Fibroblast of the aortic adventitia (primary cell): Measurements from ENCODE around the gene GIMAP1. TPM values are rescaled to one million over a fixed set of nuclear protein-coding genes. Genes with fewer than 3 reads are reported as not detected.

Source experiments
- DNase-seq: peaks from one replicate; pipeline ENCODE4 v3.0.0-alpha.2; 2010; ENCODE audit warnings: low read depth
- H3K4me3 ChIP-seq: 2 replicates; pipeline ENCODE4 v1.5.1; 2011; ENCODE audit warnings: low read depth, mild to moderate bottlenecking, control low read depth, low read length, moderate library complexity
- CTCF ChIP-seq: IDR thresholded peaks from 2 replicates; pipeline ENCODE4 v1.5.1; 2011; ENCODE audit warnings: mild to moderate bottlenecking, low read length, control low read depth, inconsistent platforms; ENCODE audit not compliant: insufficient read depth
- total RNA-seq: library from RNA; depleted of rRNA; stranded (reverse); fragments of >200 nt; gene quantifications from 2 replicates; pipeline ENCODE4 v1.2.3, GENCODE V29; 2012; ENCODE audit warnings: low replicate concordance

The GIMAP1 gene
- total RNA-seq, 1 donor: not detected

- TF ChIP-seq CTCF: no peak
- H3K4me3 ChIP-seq: no peak overlapping the region
- no peak for DNase-seq
Measured at GRCh38 chr7:150715738-150716137, 675 bp upstream of the GIMAP1 start.

DNA sequence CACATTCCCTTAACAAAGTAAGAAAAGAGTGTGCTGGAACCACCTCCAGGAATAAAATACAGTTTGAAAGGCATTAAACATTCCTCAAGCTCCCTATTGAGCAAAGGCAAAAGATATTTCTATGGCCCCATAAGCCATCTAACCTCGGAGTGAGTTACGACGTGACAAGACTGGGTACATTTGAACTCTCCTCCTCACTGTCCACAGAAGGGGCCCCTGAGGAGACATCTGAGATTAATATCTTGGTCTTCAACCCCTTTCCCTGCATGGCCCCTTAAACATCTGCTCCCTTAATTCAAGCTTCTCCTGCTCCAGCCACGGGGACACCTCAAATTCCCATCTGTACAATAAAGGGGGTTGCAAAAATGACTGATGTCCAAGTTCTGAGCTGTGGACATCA is 526 bp downstream of the GIMAP1 start:
- no peak for TF ChIP-seq CTCF
- no peak overlapping the region for H3K4me3 ChIP-seq
- DNase-seq: no peak

DNA sequence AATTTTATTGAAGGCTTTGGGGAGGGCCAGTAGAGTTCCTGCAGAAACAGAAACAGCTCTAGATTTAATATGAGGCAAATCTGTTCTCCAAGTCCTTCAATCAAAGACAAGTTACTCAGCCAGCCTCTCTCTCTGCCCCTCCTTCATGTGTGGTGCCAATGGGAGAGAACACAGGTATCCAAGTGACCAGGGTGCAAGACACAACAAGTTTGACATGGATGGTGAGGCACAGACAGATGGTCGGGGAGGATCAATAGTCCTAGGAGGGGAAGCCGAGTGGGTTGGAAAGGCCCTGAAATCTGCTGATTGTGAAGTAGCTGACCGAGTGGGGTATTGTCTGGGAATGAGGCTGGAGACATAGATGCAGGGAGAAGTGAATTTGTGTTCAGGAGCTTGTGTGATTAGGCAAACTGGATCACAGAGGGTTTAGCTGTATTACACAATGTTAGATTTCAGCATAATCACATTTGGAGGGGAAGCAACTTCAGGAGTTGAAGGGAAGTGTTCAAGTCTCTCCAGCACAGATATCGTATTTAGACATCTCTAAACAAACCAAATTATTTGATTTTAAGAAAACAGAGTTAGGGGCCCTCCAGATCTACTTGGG is 1.5 kb downstream of the GIMAP1 start:
- no peak for TF ChIP-seq CTCF

DNA sequence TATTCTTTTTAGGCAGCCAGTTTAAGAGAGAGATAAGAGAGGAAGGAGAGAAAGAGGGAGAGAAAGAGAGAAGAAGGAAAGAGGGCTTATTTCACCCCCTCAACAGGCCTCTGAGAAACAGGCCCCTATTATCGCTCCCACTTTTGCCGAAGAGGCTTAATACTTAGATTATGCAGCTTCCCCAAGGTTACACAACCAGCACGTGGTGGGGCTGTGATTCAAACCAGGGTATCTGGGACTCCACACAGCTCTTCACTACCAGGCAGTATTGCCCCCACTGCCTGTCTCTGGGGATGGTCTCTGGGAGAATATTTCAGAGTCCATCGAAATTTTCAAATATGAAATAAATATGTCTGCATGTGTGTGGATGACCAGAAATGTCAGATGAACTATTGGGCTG is 3.0 kb downstream of the GIMAP1 start:
- no peak for DNase-seq
- no peak for TF ChIP-seq CTCF
- no peak overlapping the region for H3K4me3 ChIP-seq

More for the DNA sequence above, 1.5 kb downstream of the GIMAP1 start:
- DNase-seq: no peak
- no peak overlapping the region for H3K4me3 ChIP-seq

DNA sequence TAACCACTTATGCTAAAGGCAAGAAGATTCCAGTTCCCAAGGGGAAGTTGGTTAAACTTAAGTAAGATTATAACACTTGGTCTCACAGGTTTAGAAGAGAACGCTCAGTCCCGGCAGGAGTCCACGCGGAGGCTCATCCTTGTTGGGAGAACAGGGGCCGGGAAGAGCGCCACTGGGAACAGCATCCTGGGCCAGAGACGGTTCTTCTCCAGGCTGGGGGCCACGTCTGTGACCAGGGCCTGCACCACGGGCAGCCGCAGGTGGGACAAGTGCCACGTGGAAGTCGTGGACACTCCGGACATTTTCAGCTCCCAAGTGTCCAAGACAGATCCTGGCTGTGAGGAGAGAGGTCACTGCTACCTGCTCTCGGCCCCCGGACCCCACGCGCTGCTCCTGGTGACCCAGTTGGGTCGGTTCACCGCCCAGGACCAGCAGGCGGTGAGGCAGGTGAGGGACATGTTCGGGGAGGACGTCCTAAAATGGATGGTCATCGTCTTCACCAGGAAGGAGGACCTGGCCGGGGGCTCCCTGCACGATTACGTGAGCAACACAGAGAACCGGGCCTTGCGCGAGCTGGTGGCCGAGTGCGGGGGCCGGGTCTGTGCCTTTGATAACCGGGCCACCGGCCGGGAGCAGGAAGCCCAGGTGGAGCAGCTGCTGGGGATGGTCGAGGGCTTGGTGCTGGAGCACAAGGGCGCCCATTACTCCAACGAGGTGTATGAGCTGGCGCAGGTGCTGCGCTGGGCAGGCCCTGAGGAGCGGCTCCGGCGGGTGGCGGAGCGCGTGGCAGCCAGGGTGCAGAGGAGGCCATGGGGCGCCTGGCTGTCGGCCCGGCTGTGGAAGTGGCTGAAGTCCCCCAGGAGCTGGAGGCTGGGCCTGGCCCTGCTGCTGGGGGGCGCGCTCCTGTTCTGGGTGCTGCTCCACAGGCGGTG is 3.8 kb downstream of the GIMAP1 start:
- H3K4me3 ChIP-seq: no peak overlapping the region
- no peak for TF ChIP-seq CTCF
- no peak for DNase-seq

GRCh38 chr7:150721970-150722373 is 5.6 kb downstream of the GIMAP1 start:
- no peak for TF ChIP-seq CTCF
- H3K4me3 ChIP-seq: no peak overlapping the region
- no peak for DNase-seq
